ENCODE results near the gene HEMK1.
A peak's percentile ranks its signal among the peaks of the same experiment; 100 is the strongest.

Gene HEMK1

DNA sequence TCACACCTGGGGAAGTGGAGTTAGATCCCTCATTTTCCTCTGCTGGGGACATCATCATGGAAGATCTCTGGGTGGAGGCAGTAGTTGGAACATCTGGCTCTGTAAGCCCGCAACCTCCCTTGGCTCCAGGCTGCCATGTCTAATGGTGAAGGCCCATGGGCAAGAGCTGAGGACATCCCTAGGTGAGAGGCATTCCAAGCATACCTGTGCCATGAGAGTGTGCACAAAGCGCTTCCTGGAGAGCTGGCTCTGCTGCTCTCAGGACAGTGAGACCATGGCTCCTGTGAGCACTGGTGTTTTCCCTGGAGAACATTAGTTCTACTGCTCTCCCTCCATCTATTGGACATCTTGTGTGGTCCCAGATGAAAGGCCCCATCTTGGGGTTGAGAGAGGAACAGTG lies 55.3 kb downstream of the HEMK1 start:
- H3K4me3 ChIP-seq (ENCODE audit: low read length), result no peak overlapping the region
- no peak for DNase-seq (ENCODE audit: low read depth)
- TF ChIP-seq, protein P1, sequence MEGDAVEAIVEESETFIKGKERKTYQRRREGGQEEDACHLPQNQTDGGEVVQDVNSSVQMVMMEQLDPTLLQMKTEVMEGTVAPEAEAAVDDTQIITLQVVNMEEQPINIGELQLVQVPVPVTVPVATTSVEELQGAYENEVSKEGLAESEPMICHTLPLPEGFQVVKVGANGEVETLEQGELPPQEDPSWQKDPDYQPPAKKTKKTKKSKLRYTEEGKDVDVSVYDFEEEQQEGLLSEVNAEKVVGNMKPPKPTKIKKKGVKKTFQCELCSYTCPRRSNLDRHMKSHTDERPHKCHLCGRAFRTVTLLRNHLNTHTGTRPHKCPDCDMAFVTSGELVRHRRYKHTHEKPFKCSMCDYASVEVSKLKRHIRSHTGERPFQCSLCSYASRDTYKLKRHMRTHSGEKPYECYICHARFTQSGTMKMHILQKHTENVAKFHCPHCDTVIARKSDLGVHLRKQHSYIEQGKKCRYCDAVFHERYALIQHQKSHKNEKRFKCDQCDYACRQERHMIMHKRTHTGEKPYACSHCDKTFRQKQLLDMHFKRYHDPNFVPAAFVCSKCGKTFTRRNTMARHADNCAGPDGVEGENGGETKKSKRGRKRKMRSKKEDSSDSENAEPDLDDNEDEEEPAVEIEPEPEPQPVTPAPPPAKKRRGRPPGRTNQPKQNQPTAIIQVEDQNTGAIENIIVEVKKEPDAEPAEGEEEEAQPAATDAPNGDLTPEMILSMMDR (conservative IDR thresholded peaks at IDR 0.05; ENCODE audit: low read length), result no peak

GRCh38 chr3:50625231-50626182 lies 56.2 kb downstream of the HEMK1 start:
- no peak for DNase-seq (ENCODE audit: low read depth)
- no peak overlapping the region for H3K4me3 ChIP-seq (ENCODE audit: low read length)
- TF ChIP-seq, protein P1 (conservative IDR thresholded peaks at IDR 0.05; ENCODE audit: low read length), result no peak

DNA sequence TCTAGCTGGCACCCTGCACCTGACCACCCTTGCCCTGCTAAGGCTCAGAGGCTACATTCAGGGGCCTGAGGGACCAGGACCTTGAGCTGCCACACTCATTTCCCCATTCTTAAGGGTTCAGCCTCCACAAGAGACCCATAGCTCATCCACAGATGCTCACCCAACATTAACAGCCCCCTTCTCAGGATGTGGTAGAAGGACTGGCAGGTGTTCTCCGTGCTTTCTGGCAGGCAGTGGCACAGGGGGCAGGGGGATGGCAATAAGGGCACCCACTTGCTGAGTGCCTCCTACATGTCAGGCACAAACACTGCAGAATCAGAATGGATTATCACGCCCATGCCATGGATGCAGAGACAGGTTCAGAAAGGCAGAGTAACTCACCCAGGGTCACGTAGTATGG lies 57.1 kb downstream of the HEMK1 start:
- TF ChIP-seq, protein P1 (conservative IDR thresholded peaks at IDR 0.05; ENCODE audit: low read length), result no peak
- DNase-seq (ENCODE audit: low read depth), result no peak
- no peak overlapping the region for H3K4me3 ChIP-seq (ENCODE audit: low read length)

GRCh38 chr3:50627407-50628051 lies 58.2 kb downstream of the HEMK1 start:
- H3K4me3 ChIP-seq (ENCODE audit: low read length), result no peak overlapping the region
- TF ChIP-seq, protein P1 (conservative IDR thresholded peaks at IDR 0.05; ENCODE audit: low read length), result peak; percentile 55
- peak; percentile 73 for DNase-seq (ENCODE audit: low read depth)

- TF ChIP-seq, protein P1 (conservative IDR thresholded peaks at IDR 0.05; ENCODE audit: low read length), result no peak
- DNase-seq (ENCODE audit: low read depth), result no peak
- no peak overlapping the region for H3K4me3 ChIP-seq (ENCODE audit: low read length)
These were observed 59.3 kb downstream of the HEMK1 start for GRCh38 chr3:50628601-50629000.

GRCh38 chr3:50630394-50630793 lies 61.1 kb downstream of the HEMK1 start:
- no peak overlapping the region for H3K4me3 ChIP-seq (ENCODE audit: low read length)
- no peak for DNase-seq (ENCODE audit: low read depth)
- TF ChIP-seq, protein P1 (conservative IDR thresholded peaks at IDR 0.05; ENCODE audit: low read length), result no peak
